ENCODE results near the gene KRTAP19-3.
"Not testable (repeated sequence)": the region's sequence is repeated elsewhere in the genome, so short reads cannot be mapped to it uniquely, and the experiment has no call there.

The KRTAP19-3 gene

DNA sequence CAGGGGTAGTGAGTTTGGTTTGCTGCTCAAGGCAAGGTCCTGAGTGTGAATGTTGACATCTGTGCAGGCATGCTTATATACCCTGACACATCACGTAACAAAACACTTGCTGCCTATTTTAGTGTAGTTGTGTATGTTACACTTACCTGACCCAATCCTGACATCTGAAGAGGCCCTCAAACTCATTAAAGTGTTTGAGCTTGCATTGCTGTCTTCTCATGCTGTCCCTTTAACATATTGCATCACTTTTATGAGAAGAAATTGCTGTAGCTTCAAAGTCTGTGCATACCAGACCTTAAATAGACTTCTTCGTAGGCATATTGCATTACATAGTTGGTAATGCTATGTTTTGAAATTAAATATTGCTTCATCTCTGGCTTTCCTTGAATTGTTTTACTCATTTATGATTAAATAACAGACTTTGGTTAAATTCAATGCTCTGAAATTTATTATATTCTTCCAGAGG, at the start of gene KRTAP19-3:
Gene KRTAP19-3 (minus strand): TSS at position 51 of the 466 bp plus-strand sequence. CDS start 56 bp downstream, outside the sequence.
- no peak for FAIRE-seq

DNA sequence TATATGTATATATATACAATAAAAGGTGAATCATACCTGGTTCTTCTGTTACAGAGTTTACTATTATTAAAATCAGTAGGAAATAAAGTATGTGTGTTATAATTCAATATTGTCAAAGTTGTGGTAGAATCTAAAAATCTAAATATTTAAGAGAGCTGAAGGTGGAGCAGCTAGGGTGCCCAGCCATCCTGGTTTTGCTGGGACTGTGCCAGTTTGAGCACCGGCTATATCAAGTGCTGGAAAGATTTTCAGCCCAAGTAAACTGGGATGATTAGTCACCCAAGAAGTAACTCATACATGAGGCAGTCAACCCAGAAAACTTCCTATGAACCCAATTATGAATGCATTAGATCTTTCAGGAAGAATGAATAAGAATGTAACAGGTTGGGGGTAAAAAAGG, 27.1 kb upstream of the KRTAP19-3 start:
- FAIRE-seq = no peak

DNA sequence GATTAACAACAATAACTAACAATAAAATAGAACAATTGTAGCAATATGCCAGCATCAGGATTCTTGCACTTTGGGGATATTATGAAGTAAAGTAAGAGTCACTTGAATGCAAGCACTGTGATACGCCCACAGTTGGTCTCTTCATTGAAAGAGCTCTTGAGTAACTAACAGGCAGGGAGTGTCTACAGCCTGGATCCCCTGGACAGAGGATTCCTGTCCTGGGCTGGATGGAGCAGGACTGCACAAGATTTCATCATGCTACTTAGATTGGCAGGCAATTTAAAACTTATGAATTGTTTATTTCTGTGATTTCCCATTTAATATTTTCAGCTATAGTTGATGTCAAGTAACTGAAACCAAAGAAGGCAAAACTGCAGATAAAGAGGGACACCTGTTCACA, 23.9 kb upstream of the KRTAP19-3 start:
- FAIRE-seq = no peak

DNA sequence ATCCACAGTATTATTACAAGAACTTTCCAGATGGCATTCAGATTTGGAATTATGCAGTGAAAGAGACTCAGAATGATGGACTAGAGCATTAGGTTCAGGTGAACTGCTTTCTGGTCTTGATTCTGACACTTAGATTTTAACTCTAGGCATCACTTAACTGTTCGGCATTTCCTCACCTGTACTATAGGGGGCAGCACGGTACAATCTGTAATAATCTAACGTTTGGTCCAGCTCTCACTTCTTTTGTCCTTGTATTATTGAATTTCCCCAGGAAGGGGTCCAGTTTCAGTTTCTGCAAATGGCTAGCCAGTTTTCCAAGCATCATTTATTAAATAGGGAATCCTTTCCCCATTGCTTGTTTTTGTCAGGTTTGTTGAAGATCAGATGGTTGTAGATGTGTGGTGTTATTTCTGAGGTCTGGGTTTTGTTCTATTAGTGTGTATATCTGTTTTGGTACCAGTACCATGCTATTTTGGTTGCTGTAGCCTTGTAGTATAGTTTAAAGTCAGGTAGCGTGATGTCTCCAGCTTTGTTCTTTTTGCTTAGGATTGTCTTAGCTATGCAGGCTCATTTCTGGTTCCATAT, 13.9 kb upstream of the KRTAP19-3 start:
- not testable (repeated sequence) for FAIRE-seq

DNA sequence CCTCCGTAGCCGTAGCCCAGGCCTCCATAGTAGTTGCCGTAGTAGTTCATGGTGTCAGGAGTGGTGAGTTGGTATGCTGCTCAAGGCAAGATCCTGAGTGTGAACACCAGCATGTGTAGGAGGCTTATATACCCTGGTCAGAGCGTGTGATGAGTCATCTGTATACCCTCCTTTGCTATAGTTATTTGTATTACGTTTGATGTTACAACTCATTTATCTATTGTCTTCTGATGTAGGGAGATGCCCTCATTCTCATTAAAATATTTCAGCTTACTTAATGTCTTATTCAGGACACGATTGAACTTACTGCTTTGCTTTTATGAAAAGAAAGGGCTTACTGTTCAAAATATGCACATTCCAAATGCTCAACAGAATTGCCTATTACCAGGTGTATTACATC, 10.2 kb upstream of the KRTAP19-3 start, which contains the start of gene KRTAP19-5:
Gene KRTAP19-5 (minus strand): TSS at position 101 of the 400 bp plus-strand sequence. CDS start 51 bp downstream, at position 50.
- FAIRE-seq = no peak

DNA sequence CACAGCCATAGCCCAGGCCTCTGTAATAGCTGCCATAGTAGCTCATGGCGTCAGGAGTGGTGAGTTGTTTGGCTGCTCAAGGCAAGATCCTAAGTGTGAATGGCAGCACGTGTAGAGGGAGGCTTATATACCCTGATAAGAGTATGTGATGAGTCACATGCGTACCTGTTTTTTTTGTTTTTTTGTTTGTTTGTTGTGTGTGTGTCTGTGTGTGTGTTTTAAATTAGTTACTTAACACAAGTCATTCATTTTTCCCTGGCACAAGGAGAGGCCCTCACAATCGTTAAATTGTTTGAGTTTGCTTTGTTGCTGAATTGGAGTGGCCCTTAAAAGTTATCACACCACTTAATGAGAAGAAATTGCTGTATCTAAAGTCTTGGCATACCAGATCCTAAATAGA, 5.3 kb upstream of the KRTAP19-3 start, which contains the start of gene KRTAP19-4:
Gene KRTAP19-4 (minus strand): TSS at position 101 of the 400 bp plus-strand sequence. CDS start 55 bp downstream, at position 46.
- no peak for FAIRE-seq

DNA sequence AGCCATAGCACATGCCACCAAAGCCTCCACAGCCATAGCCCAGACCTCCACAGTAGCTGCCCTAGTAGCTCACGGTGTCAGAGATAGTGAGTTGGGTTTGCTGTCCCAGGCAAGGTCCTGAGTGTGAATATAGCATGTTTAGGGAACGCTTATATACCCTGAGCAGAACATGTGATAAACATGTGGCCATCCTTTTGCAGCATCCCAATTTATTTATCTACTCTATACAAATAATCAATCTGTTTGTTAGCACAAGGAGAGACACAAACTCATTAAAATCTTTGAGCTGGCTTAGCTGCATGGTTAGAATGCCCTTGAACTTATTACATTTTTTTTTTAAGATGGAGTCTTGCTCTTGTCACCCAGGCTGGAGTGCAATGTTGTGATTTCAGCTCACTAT, 4.5 kb downstream of the KRTAP19-3 start, which contains the start of gene KRTAP19-2:
Gene KRTAP19-2 (minus strand): TSS at position 101 of the 400 bp plus-strand sequence. CDS start 88 bp downstream, at position 13.
- FAIRE-seq = no peak

DNA sequence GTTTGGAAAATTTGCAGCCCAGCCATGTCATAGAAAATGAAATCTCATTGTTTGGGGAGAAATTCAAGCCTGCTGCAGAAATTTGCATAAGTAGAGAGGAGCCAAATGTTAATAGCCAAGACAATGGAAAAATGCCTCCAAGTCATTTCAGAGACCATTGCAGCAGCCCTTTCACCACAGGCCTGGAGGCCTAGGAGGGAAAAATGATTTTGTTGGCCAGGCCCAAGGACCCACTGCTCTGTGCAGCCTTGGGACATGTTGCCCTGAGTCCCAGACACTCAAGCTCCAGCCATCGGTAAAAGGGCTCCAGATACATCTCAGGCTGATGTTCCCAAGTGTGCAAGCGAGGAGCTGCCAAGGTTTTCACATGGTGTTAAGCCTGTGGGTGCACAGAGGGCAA, 5.6 kb downstream of the KRTAP19-3 start:
- no peak for FAIRE-seq

DNA sequence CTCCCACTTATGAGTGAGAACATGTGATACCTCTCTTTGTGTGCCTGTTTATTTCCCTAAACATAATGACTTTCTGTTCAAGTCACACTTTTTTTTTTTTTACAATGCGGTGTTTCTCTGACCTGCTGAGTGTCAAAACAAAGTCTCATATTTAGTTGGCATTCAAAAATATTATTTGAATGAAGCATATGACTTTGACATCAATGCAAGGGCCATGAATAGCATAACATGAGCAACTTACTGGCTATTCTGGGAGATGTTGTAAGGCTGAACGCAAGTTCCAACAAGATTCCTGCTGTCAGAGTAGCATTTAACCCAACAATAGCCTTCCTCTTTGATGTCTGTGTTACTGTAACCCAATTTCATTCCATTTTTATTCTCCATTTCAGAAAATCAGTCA, 9.7 kb downstream of the KRTAP19-3 start:
- FAIRE-seq = no peak

DNA sequence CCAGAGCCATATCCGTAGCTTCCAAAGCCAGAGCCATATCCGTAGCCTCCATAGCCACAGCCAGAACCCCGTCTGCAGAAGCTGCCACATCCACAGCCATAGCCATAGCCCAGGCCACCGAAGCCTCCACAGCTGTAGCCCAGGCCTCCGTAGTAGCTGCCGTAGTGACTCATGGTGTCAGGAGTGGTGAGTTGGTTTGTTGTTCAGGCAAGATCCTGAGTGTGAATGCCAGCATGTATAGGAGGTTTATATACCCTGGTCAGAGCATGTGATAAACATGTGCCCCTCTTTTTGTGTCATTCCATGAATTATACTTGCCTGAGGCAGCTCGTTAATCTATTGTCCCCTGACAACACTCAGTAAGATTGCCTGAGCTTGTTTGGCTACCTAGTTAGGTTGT, 11.7 kb downstream of the KRTAP19-3 start, which contains the start of gene KRTAP19-1:
Gene KRTAP19-1 (minus strand): TSS at position 223 of the 400 bp plus-strand sequence. CDS start 50 bp downstream, at position 173.
- FAIRE-seq = no peak

DNA sequence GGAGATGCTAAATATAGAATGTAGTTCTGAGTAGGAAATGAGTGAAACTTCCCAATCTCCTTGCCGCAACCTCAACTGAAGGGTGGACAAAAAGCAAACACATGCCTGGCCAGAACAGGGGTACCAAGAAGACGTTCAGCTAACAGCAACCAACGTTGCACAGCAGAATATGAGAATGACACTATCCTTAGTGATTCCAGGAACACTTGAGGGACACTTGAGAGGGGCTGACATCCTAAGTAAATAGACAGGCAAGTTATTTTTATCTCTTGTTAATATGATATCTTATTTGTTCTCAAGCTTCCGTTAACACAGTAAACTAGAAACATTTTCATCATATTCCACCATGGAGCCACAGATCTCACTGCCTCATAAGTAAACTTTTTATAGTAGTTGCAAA, 12.6 kb downstream of the KRTAP19-3 start:
- FAIRE-seq = no peak

DNA sequence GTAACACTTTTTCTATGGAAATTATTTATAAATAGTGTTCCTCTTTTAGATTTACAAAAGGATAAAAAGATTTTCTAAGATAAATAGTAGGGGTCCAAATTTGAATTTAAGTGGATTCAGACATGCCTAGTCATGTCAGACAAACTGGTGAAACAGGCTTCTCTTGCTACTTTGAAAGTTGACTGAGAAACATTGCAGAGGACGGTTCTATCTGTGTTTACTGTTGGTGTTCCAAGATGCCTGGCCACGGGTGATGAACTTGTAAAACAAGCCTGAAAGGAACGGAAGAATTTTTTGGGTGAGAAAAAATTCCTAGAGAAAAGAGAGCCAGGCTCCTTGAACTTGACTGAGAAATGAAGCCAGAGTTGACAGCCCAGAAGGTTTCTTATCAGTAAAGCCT, 13.8 kb downstream of the KRTAP19-3 start:
- no peak for FAIRE-seq

DNA sequence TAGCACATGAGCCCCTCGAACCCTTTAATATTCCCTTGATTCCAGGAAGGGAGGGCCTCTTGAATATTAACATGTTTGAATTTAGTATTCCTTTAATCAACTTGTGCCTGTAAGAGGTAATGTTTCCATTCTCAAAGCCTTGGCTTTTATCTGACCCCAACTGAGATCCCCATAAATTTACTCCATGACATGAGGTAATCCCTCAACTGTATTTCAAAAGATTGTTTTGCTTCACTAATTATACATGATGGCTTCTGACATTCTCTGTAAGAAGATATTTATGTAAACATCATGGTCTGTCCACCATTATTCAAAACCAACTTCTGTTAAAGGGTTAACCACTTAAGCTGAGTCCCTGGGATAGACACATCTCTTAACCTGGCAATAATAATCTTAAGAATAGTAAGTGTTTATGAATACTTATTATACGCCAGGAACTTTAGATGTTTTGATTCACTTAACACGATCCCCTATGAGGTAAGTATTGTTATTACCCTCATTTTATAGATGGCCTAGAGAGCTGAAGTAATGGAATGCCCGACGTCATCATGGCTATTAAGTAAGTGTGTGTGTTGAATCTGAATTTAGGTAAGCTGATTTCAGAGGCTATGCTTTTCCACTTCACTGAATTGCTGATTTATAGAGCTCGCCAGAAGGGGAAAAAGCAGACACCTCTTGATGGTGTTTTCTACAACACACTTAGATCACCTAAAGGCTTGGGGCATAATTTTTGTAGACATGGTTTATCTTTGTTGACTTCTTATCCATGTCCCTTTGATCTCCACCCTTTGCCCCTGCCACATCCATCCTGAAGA, 22.7 kb downstream of the KRTAP19-3 start:
- no peak for FAIRE-seq

DNA sequence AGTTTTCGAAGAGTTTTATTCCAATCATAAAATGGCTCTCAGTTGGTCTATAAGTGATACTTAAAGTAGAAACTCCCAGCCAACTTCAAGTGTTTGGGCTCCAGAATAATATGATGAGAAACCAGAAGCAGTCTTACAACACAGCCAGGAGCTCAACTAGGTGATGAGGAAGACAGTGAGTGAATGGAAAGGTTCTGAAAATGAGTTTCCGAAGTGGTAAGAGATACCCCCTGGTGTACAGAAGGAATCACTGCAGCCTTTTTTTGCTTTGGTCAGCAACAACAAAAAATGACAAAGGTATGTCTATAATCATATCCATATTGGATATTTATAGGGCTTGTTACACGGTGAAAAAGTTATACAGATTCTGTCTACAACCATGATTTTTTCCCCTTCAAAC, 28.1 kb downstream of the KRTAP19-3 start:
- no peak for FAIRE-seq

DNA sequence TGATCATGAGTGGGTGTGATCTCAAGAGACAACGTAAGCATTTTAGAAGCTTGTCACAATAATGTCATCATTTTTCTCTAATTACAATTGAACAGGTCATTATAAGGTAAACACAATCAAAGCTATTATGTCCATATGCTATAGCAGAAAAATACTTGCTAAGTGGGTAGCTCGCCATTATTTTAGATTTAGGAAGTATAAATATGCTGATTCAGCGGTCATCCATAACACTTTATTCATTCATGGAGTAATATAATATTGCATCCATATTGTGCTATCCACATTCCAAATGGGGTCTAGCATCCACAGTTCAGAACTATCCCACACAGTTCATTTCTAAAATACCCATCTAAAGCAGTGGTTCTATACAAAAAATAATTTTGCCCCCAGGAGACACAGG, 43.3 kb downstream of the KRTAP19-3 start:
- no peak for FAIRE-seq

DNA sequence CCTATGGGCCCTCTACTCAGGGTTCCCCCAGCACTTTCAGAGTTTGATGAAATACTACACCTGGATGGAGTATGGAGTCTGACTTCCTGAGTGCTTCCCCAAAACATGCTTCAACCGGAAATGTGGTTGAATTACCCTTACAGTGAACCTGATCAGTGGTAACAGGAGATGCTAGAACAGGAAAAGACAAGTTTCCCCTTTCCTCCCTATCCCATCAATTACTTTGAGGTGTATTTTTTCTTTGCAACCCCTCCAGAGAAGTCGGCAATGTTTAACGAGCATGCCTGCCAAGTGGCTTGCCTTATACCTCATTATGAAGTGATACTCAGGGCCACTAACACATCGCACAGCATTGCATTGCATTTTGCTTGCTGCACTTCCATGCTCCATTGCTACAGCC, 44.8 kb downstream of the KRTAP19-3 start:
- no peak for FAIRE-seq

DNA sequence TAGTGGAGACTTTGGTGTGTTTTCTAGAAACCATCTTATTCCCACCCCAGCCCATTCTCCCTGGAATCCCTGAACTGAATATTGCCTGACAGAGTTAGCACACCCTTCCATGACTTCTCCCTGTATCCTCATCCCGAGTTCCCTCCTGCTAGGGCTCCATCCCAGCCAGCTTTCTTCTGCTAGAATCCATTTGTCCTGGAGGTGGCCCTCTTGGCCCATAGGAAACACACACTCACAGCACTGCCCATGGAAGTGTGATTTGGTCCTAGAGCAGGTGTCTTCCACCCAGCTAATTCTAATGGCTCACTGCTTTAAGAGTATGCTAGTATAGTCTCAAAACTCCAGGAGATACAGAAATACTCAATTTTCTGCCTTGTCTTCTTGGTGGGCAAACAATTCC, 47.6 kb downstream of the KRTAP19-3 start:
- no peak for FAIRE-seq

DNA sequence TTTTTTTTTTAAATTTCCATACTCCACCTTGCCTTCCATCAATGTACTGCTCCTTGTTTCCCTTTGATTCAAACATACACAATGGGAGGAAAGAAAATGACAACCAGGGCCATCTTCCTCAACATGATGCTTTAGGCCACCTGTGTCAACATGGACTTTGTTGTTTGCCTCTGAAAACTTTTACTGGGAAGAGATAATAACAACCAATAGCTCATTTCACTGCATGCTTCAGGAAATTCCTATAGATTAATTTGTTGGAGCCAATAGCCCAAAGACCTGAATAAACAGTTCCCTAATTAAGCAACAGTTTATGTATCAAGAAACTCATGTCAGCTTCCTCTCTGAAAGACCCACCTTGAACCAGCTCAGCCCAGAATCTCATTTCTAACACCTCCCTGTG, 48.6 kb downstream of the KRTAP19-3 start:
- FAIRE-seq = no peak

Data from endometrium (tissue), 2 donors.